Measurements from ENCODE around the gene TMEM145. TPM values are rescaled to one million over a fixed set of nuclear protein-coding genes. Genes with fewer than 3 reads are reported as not detected.
A peak's percentile ranks its signal among the peaks of the same experiment; 100 is the strongest.

TMEM145 gene
- total and polyA plus RNA-seq, 10 of the 15 experiments (the other 5 are each of a cell fraction or from before 2014, with no cell fraction given) = 0.04 to 0.97 (median 0.16) TPM; not detected in 4

DNA sequence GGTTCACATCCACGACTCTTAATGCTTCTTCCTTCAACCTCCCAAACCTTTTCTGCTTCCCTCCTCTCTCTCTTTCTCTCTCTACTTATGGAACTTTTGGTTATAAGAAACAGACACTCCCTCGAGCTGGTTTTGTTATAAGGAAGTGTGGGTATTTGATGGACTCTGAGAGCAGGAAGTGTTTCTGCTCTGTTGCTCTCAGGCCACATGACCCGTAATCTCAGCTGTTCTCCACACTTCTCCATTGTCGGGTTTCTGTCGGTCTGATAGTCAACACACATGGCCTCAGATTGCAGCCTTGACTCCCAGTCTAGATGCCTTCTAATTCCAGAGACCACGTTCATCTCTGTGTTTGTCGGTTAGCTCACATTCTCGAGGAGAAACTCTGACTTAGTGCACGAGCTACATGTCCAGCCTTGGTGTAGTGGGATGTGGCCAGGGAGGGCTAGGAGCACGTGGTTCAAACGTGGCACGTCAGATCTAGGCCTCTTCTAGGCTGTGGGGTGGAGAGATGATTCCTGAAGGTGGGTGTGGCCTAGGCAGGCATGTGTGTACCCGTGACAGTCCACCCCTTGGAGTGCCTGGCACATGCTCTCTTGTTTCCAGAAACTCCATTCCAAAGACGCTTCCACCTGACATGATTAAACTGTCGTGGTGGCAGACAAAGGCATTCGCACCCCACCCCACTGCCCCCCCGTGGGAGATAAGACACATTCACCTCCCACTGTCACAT, 50.7 kb downstream of the TMEM145 start (continued):
- TF ChIP-seq, protein P1, sequence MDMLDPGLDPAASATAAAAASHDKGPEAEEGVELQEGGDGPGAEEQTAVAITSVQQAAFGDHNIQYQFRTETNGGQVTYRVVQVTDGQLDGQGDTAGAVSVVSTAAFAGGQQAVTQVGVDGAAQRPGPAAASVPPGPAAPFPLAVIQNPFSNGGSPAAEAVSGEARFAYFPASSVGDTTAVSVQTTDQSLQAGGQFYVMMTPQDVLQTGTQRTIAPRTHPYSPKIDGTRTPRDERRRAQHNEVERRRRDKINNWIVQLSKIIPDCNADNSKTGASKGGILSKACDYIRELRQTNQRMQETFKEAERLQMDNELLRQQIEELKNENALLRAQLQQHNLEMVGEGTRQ (IDR thresholded peaks at IDR 0.05; ENCODE audit: borderline replicate concordance, low read depth, low read length) = peak; percentile 51
- TF ChIP-seq RAD51 (IDR thresholded peaks at IDR 0.05) (peak; percentile 77; the same call in 1 of the 2 replicates), PAX5 (IDR thresholded peaks at IDR 0.05; ENCODE audit: borderline replicate concordance, low read depth, low read length) (peak; percentile 94), FOXM1 (IDR thresholded peaks at IDR 0.05; ENCODE audit: low read depth, low read length) (no peak), SPI1 (IDR thresholded peaks at IDR 0.05; ENCODE audit: borderline replicate concordance, insufficient read depth, low read depth, low read length) (peak; percentile 65; the same call in 1 of the 2 replicates), TAF1 (IDR thresholded peaks at IDR 0.05; ENCODE audit: borderline replicate concordance, low read depth, low read length) (peak; percentile 23; the same call in 1 of the 2 replicates)
- TF ChIP-seq, protein P2, sequence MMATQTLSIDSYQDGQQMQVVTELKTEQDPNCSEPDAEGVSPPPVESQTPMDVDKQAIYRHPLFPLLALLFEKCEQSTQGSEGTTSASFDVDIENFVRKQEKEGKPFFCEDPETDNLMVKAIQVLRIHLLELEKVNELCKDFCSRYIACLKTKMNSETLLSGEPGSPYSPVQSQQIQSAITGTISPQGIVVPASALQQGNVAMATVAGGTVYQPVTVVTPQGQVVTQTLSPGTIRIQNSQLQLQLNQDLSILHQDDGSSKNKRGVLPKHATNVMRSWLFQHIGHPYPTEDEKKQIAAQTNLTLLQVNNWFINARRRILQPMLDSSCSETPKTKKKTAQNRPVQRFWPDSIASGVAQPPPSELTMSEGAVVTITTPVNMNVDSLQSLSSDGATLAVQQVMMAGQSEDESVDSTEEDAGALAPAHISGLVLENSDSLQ (IDR thresholded peaks at IDR 0.05) = peak; percentile 81
- TF ChIP-seq, protein P3, sequence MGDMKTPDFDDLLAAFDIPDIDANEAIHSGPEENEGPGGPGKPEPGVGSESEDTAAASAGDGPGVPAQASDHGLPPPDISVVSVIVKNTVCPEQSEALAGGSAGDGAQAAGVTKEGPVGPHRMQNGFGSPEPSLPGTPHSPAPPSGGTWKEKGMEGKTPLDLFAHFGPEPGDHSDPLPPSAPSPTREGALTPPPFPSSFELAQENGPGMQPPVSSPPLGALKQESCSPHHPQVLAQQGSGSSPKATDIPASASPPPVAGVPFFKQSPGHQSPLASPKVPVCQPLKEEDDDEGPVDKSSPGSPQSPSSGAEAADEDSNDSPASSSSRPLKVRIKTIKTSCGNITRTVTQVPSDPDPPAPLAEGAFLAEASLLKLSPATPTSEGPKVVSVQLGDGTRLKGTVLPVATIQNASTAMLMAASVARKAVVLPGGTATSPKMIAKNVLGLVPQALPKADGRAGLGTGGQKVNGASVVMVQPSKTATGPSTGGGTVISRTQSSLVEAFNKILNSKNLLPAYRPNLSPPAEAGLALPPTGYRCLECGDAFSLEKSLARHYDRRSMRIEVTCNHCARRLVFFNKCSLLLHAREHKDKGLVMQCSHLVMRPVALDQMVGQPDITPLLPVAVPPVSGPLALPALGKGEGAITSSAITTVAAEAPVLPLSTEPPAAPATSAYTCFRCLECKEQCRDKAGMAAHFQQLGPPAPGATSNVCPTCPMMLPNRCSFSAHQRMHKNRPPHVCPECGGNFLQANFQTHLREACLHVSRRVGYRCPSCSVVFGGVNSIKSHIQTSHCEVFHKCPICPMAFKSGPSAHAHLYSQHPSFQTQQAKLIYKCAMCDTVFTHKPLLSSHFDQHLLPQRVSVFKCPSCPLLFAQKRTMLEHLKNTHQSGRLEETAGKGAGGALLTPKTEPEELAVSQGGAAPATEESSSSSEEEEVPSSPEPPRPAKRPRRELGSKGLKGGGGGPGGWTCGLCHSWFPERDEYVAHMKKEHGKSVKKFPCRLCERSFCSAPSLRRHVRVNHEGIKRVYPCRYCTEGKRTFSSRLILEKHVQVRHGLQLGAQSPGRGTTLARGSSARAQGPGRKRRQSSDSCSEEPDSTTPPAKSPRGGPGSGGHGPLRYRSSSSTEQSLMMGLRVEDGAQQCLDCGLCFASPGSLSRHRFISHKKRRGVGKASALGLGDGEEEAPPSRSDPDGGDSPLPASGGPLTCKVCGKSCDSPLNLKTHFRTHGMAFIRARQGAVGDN (IDR thresholded peaks at IDR 0.05) = peak; percentile 84
- TF ChIP-seq, protein P4, sequence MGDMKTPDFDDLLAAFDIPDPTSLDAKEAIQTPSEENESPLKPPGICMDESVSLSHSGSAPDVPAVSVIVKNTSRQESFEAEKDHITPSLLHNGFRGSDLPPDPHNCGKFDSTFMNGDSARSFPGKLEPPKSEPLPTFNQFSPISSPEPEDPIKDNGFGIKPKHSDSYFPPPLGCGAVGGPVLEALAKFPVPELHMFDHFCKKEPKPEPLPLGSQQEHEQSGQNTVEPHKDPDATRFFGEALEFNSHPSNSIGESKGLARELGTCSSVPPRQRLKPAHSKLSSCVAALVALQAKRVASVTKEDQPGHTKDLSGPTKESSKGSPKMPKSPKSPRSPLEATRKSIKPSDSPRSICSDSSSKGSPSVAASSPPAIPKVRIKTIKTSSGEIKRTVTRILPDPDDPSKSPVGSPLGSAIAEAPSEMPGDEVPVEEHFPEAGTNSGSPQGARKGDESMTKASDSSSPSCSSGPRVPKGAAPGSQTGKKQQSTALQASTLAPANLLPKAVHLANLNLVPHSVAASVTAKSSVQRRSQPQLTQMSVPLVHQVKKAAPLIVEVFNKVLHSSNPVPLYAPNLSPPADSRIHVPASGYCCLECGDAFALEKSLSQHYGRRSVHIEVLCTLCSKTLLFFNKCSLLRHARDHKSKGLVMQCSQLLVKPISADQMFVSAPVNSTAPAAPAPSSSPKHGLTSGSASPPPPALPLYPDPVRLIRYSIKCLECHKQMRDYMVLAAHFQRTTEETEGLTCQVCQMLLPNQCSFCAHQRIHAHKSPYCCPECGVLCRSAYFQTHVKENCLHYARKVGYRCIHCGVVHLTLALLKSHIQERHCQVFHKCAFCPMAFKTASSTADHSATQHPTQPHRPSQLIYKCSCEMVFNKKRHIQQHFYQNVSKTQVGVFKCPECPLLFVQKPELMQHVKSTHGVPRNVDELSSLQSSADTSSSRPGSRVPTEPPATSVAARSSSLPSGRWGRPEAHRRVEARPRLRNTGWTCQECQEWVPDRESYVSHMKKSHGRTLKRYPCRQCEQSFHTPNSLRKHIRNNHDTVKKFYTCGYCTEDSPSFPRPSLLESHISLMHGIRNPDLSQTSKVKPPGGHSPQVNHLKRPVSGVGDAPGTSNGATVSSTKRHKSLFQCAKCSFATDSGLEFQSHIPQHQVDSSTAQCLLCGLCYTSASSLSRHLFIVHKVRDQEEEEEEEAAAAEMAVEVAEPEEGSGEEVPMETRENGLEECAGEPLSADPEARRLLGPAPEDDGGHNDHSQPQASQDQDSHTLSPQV (IDR thresholded peaks at IDR 0.05) = 0 out of 2 replicates have a peak, but pooled peaks have one; percentile 29

All from GM12878 (cell line).